ENCODE results near the gene SLC39A11.

Gene SLC39A11

DNA sequence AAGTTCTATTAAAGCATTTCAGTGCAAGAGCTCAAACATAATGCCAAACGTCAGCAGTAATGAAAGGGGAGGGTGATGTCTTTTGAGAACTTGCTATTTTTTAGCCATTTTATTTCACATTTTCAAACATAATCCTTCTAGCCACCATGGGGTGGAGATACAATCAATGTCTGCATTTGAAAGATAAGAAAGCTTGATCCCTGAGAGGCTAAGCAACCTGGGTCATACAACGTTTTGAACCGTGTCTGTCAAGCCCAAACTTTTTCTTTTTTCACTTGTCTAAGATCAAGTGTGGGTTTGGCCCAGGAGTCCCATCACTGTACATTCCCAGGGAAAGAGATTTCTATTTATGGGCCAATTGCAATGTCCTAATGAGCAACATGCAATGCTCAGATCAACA lies 331.1 kb downstream of the SLC39A11 start:
- Histone ChIP-seq H3K4me2 (ENCODE audit: low read depth, low read length) (no peak overlapping the region), H3K36me3 (replicated peaks; ENCODE audit: insufficient read depth, low read length) (no peaks in the 10 kb centered on the region), H3K79me2 (ENCODE audit: low read length) (no peaks in the 10 kb centered on the region), H4K20me1 (ENCODE audit: insufficient read depth, low read length) (no peaks in the 10 kb centered on the region), H3K27me3 (replicated peaks; ENCODE audit: insufficient read depth, low read length) (no peaks in the 10 kb centered on the region), H2AFZ (ENCODE audit: low read length) (no peak overlapping the region), H3K9me3 (replicated peaks; ENCODE audit: insufficient read depth, low read length) (no peaks in the 10 kb centered on the region), H3F3A (ENCODE audit: insufficient read depth, low read length) (no peaks in the 10 kb centered on the region), H3K27ac (ENCODE audit: low read length) (no peak overlapping the region), H3K4me1 (ENCODE audit: low read length) (no peaks in the 10 kb centered on the region), H3K4me3 (ENCODE audit: low read length) (no peak overlapping the region), H3K9ac (ENCODE audit: low read length) (no peak overlapping the region), H3K9me2 (replicated peaks; ENCODE audit: insufficient read depth, low read length) (no peaks in the 10 kb centered on the region)
- DNase-seq, result no peak
- TF ChIP-seq EZH2 (optimal IDR thresholded peaks at IDR 0.05; ENCODE audit: low read depth, low read length) (no peak), EZH2phosphoT487 (IDR thresholded peaks at IDR 0.05; ENCODE audit: low read length) (no peak)
- TF ChIP-seq, protein P1, sequence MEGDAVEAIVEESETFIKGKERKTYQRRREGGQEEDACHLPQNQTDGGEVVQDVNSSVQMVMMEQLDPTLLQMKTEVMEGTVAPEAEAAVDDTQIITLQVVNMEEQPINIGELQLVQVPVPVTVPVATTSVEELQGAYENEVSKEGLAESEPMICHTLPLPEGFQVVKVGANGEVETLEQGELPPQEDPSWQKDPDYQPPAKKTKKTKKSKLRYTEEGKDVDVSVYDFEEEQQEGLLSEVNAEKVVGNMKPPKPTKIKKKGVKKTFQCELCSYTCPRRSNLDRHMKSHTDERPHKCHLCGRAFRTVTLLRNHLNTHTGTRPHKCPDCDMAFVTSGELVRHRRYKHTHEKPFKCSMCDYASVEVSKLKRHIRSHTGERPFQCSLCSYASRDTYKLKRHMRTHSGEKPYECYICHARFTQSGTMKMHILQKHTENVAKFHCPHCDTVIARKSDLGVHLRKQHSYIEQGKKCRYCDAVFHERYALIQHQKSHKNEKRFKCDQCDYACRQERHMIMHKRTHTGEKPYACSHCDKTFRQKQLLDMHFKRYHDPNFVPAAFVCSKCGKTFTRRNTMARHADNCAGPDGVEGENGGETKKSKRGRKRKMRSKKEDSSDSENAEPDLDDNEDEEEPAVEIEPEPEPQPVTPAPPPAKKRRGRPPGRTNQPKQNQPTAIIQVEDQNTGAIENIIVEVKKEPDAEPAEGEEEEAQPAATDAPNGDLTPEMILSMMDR (IDR thresholded peaks at IDR 0.05; ENCODE audit: low read length), result no peak

DNA sequence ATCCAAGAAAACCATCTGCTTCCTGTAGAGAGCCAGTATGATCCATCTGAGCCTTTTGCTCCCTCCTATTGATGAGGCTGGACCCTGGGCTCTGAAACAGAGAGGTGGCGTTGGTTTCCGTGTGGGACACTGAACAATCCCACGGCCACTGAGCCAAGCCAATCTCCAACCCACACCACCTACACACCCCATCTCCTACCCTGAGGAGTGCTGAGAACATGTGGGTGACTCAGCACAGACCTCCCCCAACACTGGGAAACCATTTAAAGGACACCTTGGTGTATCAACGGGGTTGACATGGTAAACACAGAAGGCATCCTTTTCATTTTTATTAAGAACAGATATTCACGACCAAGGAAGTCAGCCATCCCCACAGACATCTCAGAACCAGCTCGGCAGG lies 332.1 kb downstream of the SLC39A11 start:
- no peaks in the 10 kb centered on the region for H3F3A ChIP-seq (ENCODE audit: insufficient read depth, low read length)
- no peak overlapping the region for H3K4me3 ChIP-seq (ENCODE audit: low read length)

DNA sequence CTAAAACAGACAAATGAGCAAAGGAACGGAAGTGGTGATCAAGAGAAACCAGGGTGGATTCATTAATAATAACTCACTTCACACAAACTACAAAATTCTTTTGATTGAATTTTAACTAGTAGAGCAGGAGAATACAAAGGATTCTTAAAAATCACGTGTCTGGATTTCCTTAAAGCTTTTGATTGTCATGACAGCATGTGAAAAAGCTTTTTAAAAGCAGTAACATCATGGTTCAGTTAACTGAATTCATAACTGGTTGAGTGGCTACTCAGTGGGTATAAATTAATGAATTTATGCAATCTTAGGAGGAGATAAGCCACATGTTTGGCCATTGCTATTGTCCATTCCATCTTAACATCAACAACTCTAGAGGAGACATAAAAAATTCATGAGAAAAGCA lies 333.2 kb downstream of the SLC39A11 start:
- Histone ChIP-seq H3K4me3 (ENCODE audit: low read length) (no peak overlapping the region), H3K79me2 (ENCODE audit: low read length) (no peaks in the 10 kb centered on the region), H3K4me1 (ENCODE audit: low read length) (no peaks in the 10 kb centered on the region), H3K27me3 (replicated peaks; ENCODE audit: insufficient read depth, low read length) (no peaks in the 10 kb centered on the region), H3K27ac (ENCODE audit: low read length) (no peak overlapping the region), H3K4me2 (ENCODE audit: low read depth, low read length) (no peak overlapping the region), H3K36me3 (replicated peaks; ENCODE audit: insufficient read depth, low read length) (no peaks in the 10 kb centered on the region), H3K9me2 (replicated peaks; ENCODE audit: insufficient read depth, low read length) (no peaks in the 10 kb centered on the region), H4K20me1 (ENCODE audit: insufficient read depth, low read length) (no peaks in the 10 kb centered on the region), H3K9me3 (replicated peaks; ENCODE audit: insufficient read depth, low read length) (no peaks in the 10 kb centered on the region), H3K9ac (ENCODE audit: low read length) (no peak overlapping the region), H3F3A (ENCODE audit: insufficient read depth, low read length) (no peaks in the 10 kb centered on the region), H2AFZ (ENCODE audit: low read length) (no peak overlapping the region)
- TF ChIP-seq, protein P1 (IDR thresholded peaks at IDR 0.05; ENCODE audit: low read length), result no peak
- TF ChIP-seq EZH2 (optimal IDR thresholded peaks at IDR 0.05; ENCODE audit: low read depth, low read length), result no peak
- TF ChIP-seq EZH2phosphoT487 (IDR thresholded peaks at IDR 0.05; ENCODE audit: low read length), result no peak
- no peak for DNase-seq

More for the DNA sequence above, 332.1 kb downstream of the SLC39A11 start:
- no peak overlapping the region for H2AFZ ChIP-seq (ENCODE audit: low read length)
- no peak overlapping the region for H3K27ac ChIP-seq (ENCODE audit: low read length)
- no peak overlapping the region for H3K4me2 ChIP-seq (ENCODE audit: low read depth, low read length)
- H3K27me3 ChIP-seq (replicated peaks; ENCODE audit: insufficient read depth, low read length), result no peaks in the 10 kb centered on the region
- H3K9me2 ChIP-seq (replicated peaks; ENCODE audit: insufficient read depth, low read length), result no peaks in the 10 kb centered on the region
- H3K9ac ChIP-seq (ENCODE audit: low read length), result no peak overlapping the region
- H3K4me1 ChIP-seq (ENCODE audit: low read length), result no peaks in the 10 kb centered on the region
- H3K79me2 ChIP-seq (ENCODE audit: low read length), result no peaks in the 10 kb centered on the region
- H3K9me3 ChIP-seq (replicated peaks; ENCODE audit: insufficient read depth, low read length), result no peaks in the 10 kb centered on the region
- no peak for DNase-seq
- no peaks in the 10 kb centered on the region for H4K20me1 ChIP-seq (ENCODE audit: insufficient read depth, low read length)
- no peak for TF ChIP-seq EZH2 (optimal IDR thresholded peaks at IDR 0.05; ENCODE audit: low read depth, low read length)
- no peak for TF ChIP-seq EZH2phosphoT487 (IDR thresholded peaks at IDR 0.05; ENCODE audit: low read length)
- TF ChIP-seq, protein P1 (IDR thresholded peaks at IDR 0.05; ENCODE audit: low read length), result no peak
- no peaks in the 10 kb centered on the region for H3K36me3 ChIP-seq (replicated peaks; ENCODE audit: insufficient read depth, low read length)

Data from MM.1S (cell line).